Skin epidermis (tissue), 12 donors: Measurements from ENCODE around the gene NR3C2.

ENCODE experiments used
- H3K27ac ChIP-seq, 21 experiments: fragments of 200-600 bp; sonication (generic) in 11 of 21; one replicate each; pipeline ENCODE4 v1.5.0; 2020; ENCODE audit warnings: mild to moderate bottlenecking in 3 of 21, inconsistent platforms in 2 of 21, moderate library complexity in 2 of 21
- H3K4me3 ChIP-seq, 7 experiments: fragments of 200-600 bp; sonication (generic) in 2 of 7; one replicate each; pipeline ENCODE4 v1.5.0; 2020; ENCODE audit warnings: inconsistent platforms in 2 of 7, mild to moderate bottlenecking in 2 of 7, moderate library complexity in 1 of 7

NR3C2 gene

DNA sequence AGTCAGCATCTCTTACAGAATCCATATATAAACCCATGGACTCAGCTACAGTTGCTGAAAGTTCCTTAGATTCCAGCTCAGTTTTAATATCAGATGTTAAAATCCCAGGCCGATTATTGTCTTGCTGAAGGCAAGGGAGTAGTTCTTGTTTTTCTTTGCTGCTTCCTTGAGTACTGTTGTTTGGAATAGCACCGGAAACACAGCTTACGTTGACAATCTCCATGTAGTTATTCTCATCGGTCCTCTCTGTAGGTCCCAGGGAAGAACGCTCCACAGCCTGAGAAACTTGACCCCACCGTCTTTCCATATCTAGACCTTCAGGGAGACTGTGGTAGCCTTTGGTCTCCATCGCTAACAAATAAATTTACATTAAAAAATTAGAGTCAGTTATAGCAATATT, 5.7 kb downstream of the NR3C2 start:
- no peak overlapping the region for H3K4me3 ChIP-seq
- no peak overlapping the region for H3K27ac ChIP-seq

DNA sequence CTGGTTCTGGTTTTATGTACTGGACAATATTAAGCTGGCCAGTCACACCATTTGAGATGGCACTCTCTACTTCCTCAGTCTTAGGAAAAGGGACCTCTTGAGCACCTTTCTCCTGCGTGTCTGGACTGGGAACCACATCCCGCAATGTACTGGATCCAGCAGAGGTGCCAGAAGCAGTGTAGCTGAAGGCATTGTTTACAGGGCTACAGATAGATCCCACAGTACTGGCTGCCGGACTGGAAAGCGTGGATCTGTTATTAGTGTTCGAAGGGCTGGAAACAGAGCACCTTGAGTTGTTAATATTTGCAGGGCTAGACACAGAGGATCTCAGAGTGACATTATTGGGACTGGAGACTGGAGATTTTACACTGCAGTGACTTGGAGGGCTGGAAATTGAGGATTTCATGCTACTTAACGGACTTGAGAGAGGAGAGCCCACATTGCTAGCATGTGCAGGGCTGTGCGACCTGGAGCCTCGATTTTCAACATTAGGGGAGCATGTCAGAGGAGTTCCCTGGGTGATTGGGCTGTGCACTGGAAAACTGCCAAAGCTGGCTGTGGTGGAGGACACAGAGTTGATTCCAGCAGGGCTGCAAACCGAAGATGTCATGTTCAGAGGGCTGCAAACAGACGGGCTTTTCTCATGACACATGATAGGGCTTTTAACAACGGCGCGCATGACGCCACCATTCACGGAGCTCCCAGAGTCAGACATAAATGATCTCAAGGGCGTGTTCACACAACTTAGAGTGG, 6.4 kb downstream of the NR3C2 start:
- no peak overlapping the region for H3K27ac ChIP-seq
- H3K4me3 ChIP-seq: no peak overlapping the region

DNA sequence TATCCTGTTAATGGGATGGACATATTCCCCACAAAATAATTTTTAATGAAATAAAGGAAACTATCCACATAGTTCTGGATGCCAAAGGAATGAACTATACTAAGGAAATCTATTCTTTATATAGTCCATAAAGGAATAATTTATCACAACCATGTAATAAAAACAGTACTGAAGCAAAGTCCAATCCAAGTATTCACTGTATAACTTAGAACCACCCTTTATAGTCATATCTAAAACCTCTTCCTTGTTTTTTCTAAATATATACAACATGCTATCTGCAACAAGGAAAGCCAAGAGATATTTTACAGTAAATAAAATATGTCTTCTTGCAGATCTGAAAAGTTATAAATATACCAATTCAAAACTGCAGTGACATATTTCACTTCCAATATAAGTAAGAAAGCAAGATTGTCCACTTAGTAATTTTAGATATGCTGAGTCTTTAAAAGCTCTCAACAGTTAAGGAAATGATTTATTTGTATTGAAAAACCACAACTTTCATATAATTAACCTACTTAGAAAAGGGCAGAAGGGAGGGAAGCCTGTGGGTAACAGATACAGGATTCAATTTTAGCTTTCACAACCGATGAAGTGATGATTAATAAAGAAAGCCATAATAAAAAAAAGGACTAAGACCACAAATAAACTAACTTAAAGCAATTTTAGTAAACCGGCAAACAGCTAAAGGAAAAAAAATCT, 8.0 kb downstream of the NR3C2 start:
- no peak overlapping the region for H3K4me3 ChIP-seq
- H3K27ac ChIP-seq: no peak overlapping the region

DNA sequence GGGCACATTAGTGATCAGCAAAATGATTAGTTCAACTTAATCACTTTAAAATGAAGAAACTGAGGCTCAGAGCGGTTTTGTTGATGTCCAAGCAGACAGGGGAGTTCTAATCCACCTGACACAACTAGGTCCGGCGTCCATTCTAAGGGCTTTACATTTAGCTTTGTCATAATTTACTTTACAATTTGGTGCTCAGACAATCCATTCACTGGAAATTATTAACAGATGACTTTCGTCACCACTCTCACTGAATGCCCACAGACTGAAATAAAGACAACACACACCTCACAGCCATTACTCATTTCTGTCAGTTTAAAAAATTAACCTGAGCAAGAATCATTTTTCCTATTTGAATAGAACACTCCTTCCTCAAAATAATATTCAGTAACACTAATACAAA, 10.8 kb downstream of the NR3C2 start:
- H3K4me3 ChIP-seq: no peak overlapping the region
- H3K27ac ChIP-seq: no peak overlapping the region

DNA sequence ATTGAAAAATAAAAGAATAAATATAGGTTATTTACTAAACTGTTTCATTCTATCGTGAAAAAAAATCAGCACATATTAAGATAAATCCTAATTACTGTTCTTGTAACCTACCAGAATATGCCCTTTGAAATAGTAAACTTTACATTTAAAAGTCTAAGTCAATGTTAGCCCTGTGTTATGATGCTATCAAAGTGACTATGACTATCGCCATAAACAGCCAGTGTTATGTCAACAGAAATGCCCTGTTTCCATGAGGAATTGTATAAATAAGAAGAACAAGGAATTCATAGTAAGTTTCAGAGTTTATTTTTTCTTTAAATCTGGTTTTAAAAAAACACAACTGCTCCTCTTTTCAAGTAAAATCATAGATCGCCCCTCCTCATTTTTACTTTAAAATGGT, 11.4 kb downstream of the NR3C2 start:
- no peak overlapping the region for H3K4me3 ChIP-seq
- no peak overlapping the region for H3K27ac ChIP-seq

DNA sequence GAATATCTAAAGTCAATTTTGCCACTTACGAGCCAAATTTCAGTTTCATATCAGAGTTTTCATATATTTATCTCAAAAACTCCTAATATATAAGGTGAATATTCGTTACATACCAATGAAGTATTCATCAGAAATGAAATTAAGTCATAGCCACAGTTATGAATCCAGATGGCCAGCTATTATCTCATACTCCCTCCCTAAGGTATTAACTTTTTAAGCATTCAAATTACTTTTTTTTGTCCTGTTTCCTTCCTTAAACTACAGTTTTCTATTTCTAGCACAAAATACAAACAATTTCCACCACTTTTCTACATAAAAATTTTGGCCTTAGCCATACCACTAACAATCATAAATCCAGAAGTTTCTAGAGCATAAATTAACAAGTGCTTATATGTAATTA, 13.0 kb downstream of the NR3C2 start:
- no peak overlapping the region for H3K27ac ChIP-seq
- H3K4me3 ChIP-seq: no peak overlapping the region

DNA sequence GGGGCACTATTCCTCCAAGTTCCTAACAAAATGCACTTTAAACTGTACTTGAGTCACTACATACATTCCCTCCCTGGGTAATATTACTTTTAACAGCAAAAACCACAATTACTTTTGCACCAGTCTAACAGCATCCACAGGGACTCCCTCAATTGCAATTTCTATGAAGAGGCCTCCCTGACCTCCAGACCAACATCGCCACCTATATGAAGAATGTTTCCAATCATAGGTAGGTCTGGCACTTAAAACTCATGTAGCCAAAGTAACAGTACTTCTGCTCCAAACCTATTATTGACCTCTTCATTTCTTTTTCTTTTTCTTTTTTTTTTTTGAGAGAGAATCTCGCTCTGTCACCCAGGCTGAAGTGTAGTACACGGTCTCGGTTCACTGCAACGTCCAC, 15.6 kb downstream of the NR3C2 start:
- no peak overlapping the region for H3K27ac ChIP-seq

DNA sequence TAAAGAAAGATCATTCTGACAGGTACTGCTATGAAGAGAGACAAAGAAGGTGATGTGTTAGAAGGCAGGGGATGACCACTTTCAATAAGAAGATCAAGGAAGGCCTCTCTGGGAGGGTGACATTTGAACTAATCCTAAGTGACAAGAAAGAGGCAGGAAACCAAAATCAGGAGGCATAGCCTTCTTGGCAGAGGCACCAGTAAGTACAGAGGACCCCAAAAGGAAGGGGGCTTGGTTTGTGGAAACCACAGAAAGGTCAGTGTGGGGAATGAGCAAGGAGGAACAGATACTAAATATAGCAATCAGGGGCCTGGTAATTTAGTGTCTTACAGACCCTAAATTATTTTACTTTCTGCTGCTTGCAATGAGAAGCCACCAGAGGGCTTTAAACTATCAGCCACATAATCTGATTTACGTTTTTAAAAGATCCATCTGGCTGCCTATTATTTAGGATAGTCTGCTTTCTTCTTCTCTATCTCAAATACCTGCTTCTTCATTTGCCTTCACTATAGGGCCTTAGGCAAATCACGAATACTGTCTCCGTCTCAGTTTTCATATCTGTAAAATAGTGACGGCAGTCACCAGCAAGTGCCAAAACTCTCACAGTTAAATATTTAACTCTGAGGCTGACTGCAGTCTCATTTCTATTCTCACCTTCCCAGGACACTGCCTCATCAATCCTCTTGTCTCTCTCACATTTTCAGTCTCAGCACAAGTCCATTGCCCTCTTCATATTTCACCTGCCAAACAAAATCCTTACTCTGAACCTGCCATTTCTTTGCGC, 16.7 kb downstream of the NR3C2 start:
- no peak overlapping the region for H3K4me3 ChIP-seq
- H3K27ac ChIP-seq: no peak overlapping the region

More for the DNA sequence above, 15.6 kb downstream of the NR3C2 start:
- no peak overlapping the region for H3K4me3 ChIP-seq

DNA sequence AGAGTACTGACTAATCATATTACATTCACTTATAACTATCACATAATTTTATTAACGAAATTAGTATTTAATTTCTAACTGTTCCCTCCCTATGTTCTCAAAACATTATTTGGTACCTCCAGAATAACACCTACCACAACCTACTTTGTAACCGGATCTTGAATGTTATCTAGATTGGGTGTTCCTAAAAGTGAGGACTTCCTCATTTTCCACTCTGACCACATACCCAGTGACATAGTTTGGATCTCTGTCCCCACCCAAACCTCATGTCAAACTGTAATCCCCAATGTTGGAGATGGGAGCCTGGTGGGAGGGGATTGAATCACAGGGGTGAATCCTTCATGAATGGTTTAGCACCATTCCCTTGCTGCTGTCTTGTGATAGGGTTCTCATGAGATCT, 21.8 kb downstream of the NR3C2 start:
- no peak overlapping the region for H3K4me3 ChIP-seq
- H3K27ac ChIP-seq: no peak overlapping the region

DNA sequence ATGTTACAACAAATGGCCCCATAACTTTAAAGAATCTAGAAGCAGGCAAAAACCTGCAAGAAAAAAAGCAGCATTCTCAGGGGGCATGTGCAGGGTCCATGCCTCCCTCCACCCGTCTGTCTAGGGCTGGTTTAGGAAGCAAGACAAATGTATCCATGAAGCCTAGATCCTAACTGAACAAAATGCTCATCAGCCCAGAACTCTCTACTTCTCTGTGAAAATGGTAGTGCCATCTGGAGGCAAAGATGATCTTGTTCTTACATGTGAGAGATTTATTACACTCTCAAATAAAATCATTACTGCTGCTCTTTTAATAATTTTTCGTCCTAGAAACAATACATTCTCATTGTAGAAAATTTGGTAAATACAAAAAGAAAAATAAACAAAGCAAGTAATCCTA, 26.7 kb downstream of the NR3C2 start:
- Histone ChIP-seq H3K27ac (no peak overlapping the region), H3K4me3 (no peak overlapping the region)

DNA sequence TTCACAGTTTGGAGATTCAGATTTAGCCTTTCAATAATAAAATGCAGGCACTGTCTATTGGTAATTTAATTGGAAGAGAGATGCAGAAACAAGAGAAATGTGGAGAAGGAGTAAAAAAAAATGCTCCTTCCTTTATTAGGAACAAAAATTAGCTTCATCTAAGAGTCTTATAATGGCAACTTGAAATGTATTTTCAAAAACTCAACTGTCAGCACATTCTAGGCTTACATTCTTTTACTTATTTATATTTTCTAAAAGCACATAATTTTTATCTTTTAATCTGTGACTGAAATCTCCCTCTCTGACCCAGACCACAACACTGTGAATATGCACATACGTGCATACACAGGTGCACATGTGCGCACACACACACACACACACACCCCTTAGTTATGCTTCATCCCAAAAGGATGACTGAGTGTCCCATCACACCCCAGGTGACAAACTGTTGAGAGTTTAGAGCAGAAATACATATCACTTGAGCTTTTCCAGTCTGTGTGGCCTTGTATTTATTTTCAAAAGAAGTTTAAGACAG, 29.7 kb downstream of the NR3C2 start:
- Histone ChIP-seq H3K4me3 (no peak overlapping the region), H3K27ac (no peak overlapping the region)

DNA sequence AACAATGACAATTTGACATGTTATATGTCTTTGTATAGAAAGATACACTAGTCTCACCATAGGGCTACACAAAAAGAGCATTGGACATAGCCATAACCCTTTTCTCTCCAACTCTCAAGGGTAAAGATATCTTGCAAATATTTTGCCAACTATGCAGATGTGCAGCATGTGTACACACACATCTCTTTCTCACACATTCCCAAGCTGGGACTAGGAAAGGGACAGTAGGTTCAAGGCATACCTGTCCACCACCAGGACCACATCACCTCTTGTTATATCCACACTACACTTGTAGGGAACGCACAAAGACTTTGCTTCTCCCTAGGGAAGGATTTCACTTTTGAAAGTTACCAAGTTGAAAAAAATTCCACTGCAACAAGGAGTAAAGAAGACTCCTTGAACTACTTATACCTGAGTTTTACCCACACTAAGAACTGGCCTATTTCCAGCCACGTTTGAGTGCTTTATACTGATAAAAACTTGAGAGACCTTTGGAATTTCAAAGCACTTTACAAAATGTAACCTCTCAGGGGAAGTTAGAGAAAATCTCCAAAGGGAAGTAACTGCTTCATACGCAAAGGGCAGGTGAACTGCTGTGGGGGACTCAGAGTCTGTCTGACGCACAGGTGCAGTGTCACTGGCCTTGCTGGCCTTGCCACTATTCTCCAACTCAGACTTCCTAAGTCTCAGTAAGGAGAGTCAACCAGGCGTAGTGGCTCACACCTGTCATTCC, 36.9 kb downstream of the NR3C2 start:
- H3K4me3 ChIP-seq: no peak overlapping the region
- no peak overlapping the region for H3K27ac ChIP-seq

DNA sequence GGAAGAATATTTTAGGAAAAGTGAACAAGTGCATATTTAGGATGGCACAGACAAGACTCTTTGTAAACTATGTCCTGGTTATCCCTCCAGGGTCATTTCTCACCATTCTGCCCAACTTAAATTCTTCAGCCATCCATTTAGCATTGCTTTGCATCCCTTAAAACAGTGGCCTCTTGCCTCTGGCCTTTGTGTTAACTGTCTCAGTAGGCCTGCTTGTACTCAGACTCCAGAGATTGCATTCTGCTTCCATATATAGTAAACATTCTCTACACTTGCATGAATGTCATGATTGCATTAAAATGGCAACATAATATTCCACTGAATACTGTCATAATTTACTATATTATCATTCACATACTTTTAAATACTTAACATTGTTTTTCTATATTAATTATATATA, 43.2 kb downstream of the NR3C2 start:
- no peak overlapping the region for H3K4me3 ChIP-seq
- H3K27ac ChIP-seq: no peak overlapping the region

DNA sequence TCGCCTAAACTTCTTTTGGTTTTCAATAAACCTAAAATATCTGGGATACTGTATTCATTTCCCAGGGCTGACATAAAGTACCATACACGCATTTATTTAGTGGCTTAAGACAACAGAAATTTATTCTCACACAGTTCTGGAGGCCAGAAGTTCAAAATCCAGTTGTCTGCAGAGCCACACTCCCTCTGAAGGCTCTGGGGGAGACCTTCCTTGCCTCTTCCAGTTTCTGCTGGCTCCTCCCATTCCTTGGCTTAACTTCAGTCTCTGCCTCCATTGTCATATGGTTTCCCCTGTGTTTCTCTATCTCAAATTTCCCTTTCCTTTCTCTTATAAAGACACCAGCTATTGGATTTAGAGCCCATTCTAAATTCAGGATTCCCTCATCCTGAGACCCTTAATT, 44.4 kb downstream of the NR3C2 start:
- Histone ChIP-seq H3K27ac (no peak overlapping the region), H3K4me3 (no peak overlapping the region)

DNA sequence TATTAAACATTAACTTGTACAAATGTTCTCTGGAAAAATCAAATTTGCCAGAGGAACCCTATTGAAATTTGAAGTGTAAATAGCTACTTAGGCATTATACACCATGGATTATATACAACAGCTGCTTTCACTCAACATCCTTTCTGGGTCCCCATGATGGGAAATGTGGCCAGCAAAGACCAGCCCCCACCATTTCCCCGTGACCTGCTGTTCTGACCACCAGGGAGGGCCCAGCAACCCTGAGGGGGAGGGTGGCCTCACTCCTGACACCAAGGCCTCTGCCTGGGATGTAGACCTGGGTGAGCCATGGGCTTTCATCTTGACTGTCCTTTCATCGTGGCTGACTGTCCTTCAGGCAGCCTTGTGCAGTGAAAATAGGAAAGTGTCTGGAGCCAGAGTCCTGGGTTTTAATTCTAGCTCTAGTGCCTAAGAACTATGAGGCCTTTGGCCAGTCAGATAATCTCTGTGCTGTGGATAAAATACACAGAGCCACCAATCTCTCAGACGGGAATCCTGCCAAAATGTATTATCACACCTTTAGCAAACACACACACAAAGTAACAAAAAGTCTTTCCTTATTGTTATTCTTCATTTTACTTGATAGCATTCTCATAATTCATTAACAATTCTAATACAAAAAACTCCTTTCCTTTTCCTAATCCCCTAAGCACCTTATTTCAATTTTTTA, 45.1 kb downstream of the NR3C2 start:
- H3K4me3 ChIP-seq: no peak overlapping the region
- H3K27ac ChIP-seq: no peak overlapping the region

DNA sequence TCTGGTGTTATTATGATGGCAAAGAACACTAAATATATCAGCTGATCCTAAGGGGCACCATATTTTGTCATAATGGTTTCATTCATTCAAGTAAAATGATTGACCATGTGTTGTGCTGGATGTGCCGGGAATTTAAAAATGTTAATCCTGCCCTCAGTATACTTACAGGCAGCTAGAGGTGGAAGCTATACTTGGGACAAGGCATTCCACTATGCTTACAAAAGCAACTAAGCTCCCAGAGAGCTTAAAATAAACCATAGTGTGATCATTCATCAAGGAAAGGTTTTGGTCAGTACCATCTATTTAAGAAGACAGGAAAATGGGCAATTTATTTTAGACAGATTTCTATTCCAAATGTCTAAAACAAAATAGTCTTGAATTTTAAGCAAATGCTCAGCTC, 46.4 kb downstream of the NR3C2 start:
- Histone ChIP-seq H3K4me3 (no peak overlapping the region), H3K27ac (no peak overlapping the region)

DNA sequence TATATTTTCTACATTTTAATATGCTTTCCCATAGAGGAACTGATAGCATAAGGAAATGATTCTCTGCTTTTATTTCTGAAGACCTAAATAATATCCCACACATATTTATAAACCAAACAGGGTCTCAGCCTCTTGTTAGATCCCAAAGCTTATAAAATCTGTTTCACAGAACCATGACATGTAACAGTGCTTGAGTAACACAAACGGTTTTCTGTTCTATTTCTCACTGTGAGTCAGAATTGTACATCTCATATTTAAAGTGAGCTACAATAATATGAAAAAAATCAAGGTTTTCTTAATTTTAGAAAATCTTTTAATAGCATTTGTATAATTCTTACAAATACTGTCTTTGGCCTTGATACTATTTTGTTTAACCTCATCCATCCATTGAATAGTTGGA, 51.2 kb downstream of the NR3C2 start:
- Histone ChIP-seq H3K27ac (no peak overlapping the region), H3K4me3 (no peak overlapping the region)

DNA sequence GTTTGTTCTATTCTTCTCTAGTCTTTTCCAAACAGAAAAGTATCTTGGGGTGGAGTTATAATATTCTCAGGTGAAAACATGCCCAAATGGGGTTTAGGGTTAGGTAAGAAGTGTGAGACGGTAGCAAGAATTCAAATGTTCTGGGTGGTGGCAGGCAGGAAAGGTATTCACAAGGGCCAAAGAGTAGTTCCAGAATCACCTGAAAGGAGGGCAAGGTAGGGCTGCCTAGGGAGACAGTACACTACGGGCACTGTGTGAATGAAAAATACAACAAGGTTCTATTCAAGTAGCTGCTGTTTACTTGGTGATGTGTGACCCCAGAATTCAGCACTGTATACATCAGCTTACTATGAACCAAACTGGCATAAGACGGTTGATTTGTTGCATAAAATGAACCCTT, 51.9 kb downstream of the NR3C2 start:
- Histone ChIP-seq H3K27ac (no peak overlapping the region), H3K4me3 (no peak overlapping the region)

DNA sequence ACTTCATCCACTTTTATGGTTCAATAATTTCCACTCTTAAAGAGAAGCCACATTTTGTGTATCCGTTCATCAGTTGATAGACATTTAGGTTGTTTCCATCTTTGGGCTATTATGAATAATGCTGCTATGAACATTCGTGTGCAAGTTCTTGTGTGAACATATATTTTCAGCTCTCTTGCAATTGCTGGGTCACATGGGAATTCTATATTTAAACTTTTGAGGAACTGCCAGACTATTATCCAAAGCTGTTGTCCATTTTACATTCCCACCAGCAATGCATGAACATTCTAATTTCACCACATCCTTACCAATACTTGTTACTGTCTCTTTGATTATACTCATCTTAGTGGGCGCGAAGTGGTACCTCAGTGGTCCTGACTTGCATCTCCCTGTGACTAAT, 61.9 kb downstream of the NR3C2 start:
- no peak overlapping the region for H3K27ac ChIP-seq
- H3K4me3 ChIP-seq: no peak overlapping the region
